K562 (cell line): ENCODE results near the gene TLNRD1.

Experiments
- ADNP ChIP-seq: fragments of 200-800 bp; sonication (Bioruptor generic); IDR thresholded peaks from 2 replicates; pipeline ENCODE4 v1.6.1; 2016; ENCODE audit warnings: missing genetic modification characterization, missing compliant biosample characterization
- EP300 ChIP-seq: IDR thresholded peaks from 2 replicates; pipeline ENCODE4 v1.6.1; 2012; ENCODE audit warnings: low read length, improper control_type of control experiment
- EZH2 ChIP-seq: IDR thresholded peaks from 2 replicates; pipeline ENCODE4 v1.6.1; 2012; ENCODE audit warnings: low read depth, mild to moderate bottlenecking, inconsistent platforms, low read length, borderline replicate concordance
- MAX ChIP-seq: sonication (generic); formaldehyde crosslinking; IDR thresholded peaks from 2 replicates; pipeline ENCODE4 v1.9.0; 2022; ENCODE audit warnings: mild to moderate bottlenecking, missing genetic modification reagents
- NR2C2 ChIP-seq, 2 experiments: fragments of 200-800 bp in 1 of 2; sonication (Bioruptor generic) in 1 of 2; sonication (generic) in 1 of 2; formaldehyde crosslinking in 1 of 2; IDR thresholded peaks; 2 replicates each; pipeline versions ENCODE4 v1.6.1 to v1.8.0; 2016 to 2022; ENCODE audit warnings: mild to moderate bottlenecking in 1 of 2, missing compliant biosample characterization in 1 of 2, missing genetic modification characterization in 1 of 2, missing genetic modification reagents in 1 of 2
- PREB ChIP-seq: sonication (generic); formaldehyde crosslinking; IDR thresholded peaks from 2 replicates; pipeline ENCODE4 v1.8.1; 2023; ENCODE audit warnings: mild to moderate bottlenecking, missing genetic modification reagents
- RFX5 ChIP-seq: IDR thresholded peaks from 2 replicates; pipeline ENCODE4 v1.6.1; 2011; ENCODE audit warnings: low read depth, mild to moderate bottlenecking, improper control_type of control experiment, low read length
- ZNF347 ChIP-seq: fragments of 450-650 bp; formaldehyde crosslinking; IDR thresholded peaks from 2 replicates; pipeline ENCODE4 v1.4.0; 2020; ENCODE audit warnings: low read depth, mild to moderate bottlenecking, moderate library complexity
- TF ChIP-seq, protein P1 (sequence below): fragments of 250-450 bp; sonication (Bioruptor Pico); IDR thresholded peaks from 2 replicates; pipeline ENCODE4 v1.8.0; 2022; ENCODE audit warnings: moderate library complexity, mild to moderate bottlenecking, inconsistent platforms
- TF ChIP-seq, protein P2 (sequence below), 3 experiments: IDR thresholded peaks in 2 of 3; conservative IDR thresholded peaks in 1 of 3; 2 replicates each; pipeline ENCODE4 v1.5.1; 2011 to 2012; ENCODE audit warnings: low read length in 3 of 3, mild to moderate bottlenecking in 3 of 3, control low read depth in 2 of 3, improper control_type of control experiment in 1 of 3, inconsistent platforms in 1 of 3, low read depth in 1 of 3, mixed read lengths in 1 of 3, moderate library complexity in 1 of 3; ENCODE audit not compliant: insufficient read depth in 2 of 3
- TF ChIP-seq, protein P3 (sequence below): fragments of 250-450 bp; sonication (Bioruptor Pico); IDR thresholded peaks from 2 replicates; pipeline ENCODE4 v1.5.0; 2021

GRCh38 chr15:81047928-81048327 lies 47.2 kb downstream of the TLNRD1 start:
- TF ChIP-seq, protein P1, sequence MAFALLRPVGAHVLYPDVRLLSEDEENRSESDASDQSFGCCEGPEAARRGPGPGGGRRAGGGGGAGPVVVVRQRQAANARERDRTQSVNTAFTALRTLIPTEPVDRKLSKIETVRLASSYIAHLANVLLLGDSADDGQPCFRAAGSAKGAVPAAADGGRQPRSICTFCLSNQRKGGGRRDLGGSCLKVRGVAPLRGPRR (CRISPR knock-in tag) = no peak
- TF ChIP-seq, protein P2, sequence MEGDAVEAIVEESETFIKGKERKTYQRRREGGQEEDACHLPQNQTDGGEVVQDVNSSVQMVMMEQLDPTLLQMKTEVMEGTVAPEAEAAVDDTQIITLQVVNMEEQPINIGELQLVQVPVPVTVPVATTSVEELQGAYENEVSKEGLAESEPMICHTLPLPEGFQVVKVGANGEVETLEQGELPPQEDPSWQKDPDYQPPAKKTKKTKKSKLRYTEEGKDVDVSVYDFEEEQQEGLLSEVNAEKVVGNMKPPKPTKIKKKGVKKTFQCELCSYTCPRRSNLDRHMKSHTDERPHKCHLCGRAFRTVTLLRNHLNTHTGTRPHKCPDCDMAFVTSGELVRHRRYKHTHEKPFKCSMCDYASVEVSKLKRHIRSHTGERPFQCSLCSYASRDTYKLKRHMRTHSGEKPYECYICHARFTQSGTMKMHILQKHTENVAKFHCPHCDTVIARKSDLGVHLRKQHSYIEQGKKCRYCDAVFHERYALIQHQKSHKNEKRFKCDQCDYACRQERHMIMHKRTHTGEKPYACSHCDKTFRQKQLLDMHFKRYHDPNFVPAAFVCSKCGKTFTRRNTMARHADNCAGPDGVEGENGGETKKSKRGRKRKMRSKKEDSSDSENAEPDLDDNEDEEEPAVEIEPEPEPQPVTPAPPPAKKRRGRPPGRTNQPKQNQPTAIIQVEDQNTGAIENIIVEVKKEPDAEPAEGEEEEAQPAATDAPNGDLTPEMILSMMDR (IDR thresholded peaks at IDR 0.05 in 2 of 3, conservative IDR thresholded peaks at IDR 0.05 in 1 of 3; ENCODE audit: insufficient read depth in 2 of 3, low read depth in 1 of 3, low read length in 3 of 3) = no peak
- TF ChIP-seq MAX (CRISPR knock-in tag) (no peak), ZNF347 (no peak), RFX5 (no peak), PREB (CRISPR knock-in tag) (no peak), NR2C2 (CRISPR knock-in tag; IDR thresholded peaks at IDR 0.05) (no peak), NR2C2 (tag; IDR thresholded peaks at IDR 0.05) (no peak), EZH2 (no peak), ADNP (tag) (no peak), EP300 (no peak)
- TF ChIP-seq, protein P3, sequence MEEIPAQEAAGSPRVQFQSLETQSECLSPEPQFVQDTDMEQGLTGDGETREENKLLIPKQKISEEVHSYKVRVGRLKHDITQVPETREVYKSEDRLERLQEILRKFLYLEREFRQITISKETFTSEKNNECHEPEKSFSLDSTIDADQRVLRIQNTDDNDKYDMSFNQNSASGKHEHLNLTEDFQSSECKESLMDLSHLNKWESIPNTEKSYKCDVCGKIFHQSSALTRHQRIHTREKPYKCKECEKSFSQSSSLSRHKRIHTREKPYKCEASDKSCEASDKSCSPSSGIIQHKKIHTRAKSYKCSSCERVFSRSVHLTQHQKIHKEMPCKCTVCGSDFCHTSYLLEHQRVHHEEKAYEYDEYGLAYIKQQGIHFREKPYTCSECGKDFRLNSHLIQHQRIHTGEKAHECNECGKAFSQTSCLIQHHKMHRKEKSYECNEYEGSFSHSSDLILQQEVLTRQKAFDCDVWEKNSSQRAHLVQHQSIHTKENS (CRISPR knock-in tag) = no peak
